NB4 (cell line): ENCODE data around the gene AXIN2.

Experiments used
- DNase-seq: peaks from one replicate; pipeline ENCODE4 v3.0.0; 2010; ENCODE audit warnings: low read depth
- H3K4me3 ChIP-seq: one replicate; pipeline ENCODE4 v1.5.1; 2011; ENCODE audit warnings: mild to moderate bottlenecking, low read depth, low read length, moderate library complexity
- CTCF ChIP-seq: IDR thresholded peaks from one replicate; pipeline ENCODE4 v1.5.1; 2012; ENCODE audit warnings: low read depth, low read length
- MYC ChIP-seq: IDR thresholded peaks from 2 replicates; pipeline ENCODE4 v1.6.1; 2011; ENCODE audit warnings: low read depth, low read length
- POLR2A ChIP-seq: IDR thresholded peaks from 2 replicates; pipeline ENCODE4 v1.6.1; 2011; ENCODE audit warnings: mild to moderate bottlenecking; ENCODE audit not compliant: insufficient read length; ENCODE audit errors: extremely low read depth
- TF ChIP-seq, protein P1 (sequence below): IDR thresholded peaks from 2 replicates; pipeline ENCODE4 v1.6.1; 2011; ENCODE audit warnings: low read depth, low read length

The AXIN2 gene

DNA sequence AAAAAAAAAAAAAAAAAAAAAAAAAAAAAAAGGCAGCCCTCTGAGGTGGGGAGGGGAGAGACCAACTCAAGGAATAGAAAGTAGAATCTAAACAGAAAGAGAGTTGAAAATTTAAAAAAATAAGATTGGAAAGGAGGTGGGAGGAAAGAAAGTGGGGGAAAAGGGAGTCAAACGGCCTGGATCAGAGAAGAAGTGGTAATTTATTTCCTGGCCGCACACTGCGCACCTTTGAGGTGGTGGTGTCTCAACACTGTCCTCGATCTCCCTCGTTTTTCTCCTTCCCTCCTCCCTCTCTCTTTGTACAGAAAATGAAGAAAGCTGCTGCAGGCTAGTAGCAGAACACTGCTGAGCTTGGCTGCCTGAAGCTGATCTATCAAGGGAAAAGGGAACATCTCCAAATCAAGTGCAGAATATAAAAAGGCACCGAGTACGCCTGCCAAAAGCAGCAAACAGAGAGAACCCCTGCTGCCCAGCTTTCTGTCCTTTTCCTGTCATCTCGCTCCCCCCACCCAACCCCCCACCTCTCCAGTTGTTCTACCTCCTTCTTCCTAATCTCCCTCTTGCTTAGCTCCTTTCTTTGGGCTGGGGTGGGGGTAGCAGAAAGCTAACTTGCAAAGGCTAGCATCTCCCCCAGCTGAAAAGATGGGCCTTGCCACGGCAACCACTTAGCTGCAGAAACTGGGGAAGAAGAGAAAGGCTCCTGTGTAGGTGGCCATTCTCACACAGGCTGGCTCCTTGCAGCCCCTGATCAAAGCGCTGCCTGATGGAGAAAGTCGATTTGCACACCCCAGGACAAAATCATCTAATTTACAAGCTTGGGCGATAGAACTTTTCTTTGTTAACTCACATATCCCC, 22.5 kb downstream of the AXIN2 start:
- no peak for DNase-seq
- H3K4me3 ChIP-seq: no peak overlapping the region
- TF ChIP-seq POLR2A (no peak), MYC (no peak), CTCF (no peak)
- TF ChIP-seq, protein P1, sequence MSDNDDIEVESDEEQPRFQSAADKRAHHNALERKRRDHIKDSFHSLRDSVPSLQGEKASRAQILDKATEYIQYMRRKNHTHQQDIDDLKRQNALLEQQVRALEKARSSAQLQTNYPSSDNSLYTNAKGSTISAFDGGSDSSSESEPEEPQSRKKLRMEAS: no peak

- H3K4me3 ChIP-seq: no peak overlapping the region
- DNase-seq: no peak
- TF ChIP-seq POLR2A (no peak), CTCF (no peak), MYC (no peak)
- TF ChIP-seq, protein P1: no peak
These were observed 23.4 kb downstream of the AXIN2 start for GRCh38 chr17:65537845-65538674.

DNA sequence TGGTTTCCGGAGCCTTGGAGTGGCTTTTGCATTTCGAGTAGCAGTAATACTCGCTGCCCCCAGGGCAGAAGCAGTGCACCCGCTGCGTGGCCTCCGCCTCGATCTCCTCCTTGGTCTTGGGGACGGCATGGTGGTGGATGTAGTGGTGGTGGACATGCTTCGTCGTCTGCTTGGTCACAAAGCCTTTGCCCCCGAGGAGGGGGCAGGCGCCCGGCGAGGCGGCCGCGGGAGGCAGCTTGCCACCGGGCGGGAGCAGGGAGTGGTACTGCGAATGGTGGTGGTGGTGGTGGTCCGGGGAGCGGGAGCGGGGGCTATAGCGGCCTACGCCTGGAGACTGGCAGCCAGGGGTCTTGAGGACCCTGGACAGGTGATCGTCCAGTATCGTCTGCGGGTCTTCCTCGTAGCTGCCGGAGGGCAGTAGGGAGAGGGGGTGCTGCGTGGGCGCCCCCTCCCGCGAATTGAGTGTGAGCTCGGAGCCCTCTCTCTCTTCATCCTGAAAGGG, 24.1 kb downstream of the AXIN2 start:
- no peak overlapping the region for H3K4me3 ChIP-seq
- no peak for TF ChIP-seq MYC
- no peak for TF ChIP-seq CTCF
- TF ChIP-seq, protein P1: no peak
- no peak for TF ChIP-seq POLR2A
- no peak for DNase-seq

DNA sequence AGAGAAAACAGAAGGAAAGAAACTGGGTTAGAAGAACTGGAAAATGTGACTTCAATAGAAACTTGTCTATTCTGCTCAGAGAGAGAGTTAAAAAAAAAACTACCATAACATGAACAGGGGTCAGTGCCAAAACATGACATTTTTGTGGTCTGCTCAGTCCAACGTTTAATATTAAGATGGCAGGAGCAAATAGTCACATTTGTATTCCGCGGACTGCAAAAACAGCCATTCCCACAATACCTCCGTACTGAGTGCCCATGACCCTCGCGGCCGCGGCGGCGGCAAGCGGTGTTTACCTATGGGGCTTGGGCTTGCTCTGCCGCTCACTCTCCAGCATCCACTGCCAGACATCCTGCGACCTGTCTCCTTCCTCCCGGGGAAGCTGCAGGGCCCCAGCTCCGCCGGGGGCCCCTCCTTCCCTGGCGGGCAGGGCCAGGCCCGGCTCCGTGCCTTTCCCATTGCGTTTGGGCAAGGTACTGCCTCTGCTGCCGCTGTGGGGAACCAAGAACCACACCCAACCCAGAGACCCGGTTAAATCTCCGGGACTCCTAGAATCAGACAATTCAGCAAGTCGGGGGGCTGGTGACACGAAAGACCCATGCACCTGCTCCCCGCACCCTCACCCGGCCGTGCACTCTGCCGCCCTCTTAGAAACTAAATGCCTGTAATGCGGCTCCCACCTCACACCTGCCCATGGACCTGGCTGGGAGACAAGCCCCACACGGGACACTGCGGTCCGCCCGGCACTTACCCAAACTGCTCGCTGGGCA, 24.7 kb downstream of the AXIN2 start:
- TF ChIP-seq POLR2A (no peak), MYC (no peak), CTCF (no peak)
- TF ChIP-seq, protein P1: no peak
- no peak overlapping the region for H3K4me3 ChIP-seq
- DNase-seq: no peak
